SK-N-SH (cell line): ENCODE results near the gene SLC2A4. TPM values are rescaled to one million over a fixed set of nuclear protein-coding genes. Genes with fewer than 3 reads are reported as not detected.

Source experiments
- CTCF ChIA-PET: fragments of 300-600, 350-600 bp; formaldehyde crosslinking; extraction: SDS; loops from one replicate; lab custom pipeline; 2021; lab: Yijun Ruan, JAX
- POLR2A ChIA-PET: fragments of 350-600 bp; sonication (Branson Sonifier 250); formaldehyde crosslinking; extraction: SDS; loops from one replicate; lab custom pipeline; 2020; ENCODE audit warnings: antibody characterized with exemption, inconsistent platforms; lab: Yijun Ruan, JAX
- DNase-seq: peaks from one replicate; pipeline ENCODE4 v3.0.0; 2012
- H2AFZ ChIP-seq: fragments of 200-600 bp; sonication (generic); 2 replicates; pipeline ENCODE4 v1.8.1; 2016; ENCODE audit warnings: antibody characterized with exemption, mild to moderate bottlenecking, low read depth
- H3F3A ChIP-seq: fragments of 200-600 bp; sonication (generic); replicated peaks from 2 replicates; pipeline ENCODE3; 2016; ENCODE audit warnings: antibody characterized with exemption, mild to moderate bottlenecking; ENCODE audit not compliant: insufficient read depth
- H3K27ac ChIP-seq, 2 experiments: fragments of 200-500 bp in 1 of 2; fragments of 200-600 bp in 1 of 2; sonication (Bioruptor generic) in 1 of 2; sonication (generic), shearing (Covaris generic) in 1 of 2; 2 replicates each; pipeline versions ENCODE4 v1.5.1 to v1.6.1; 2014 to 2016; ENCODE audit warnings: low read depth in 2 of 2, inconsistent platforms in 1 of 2, low read length in 1 of 2, mild to moderate bottlenecking in 1 of 2, mixed read lengths in 1 of 2
- H3K27me3 ChIP-seq: fragments of 200-600 bp; sonication (generic), shearing (Covaris generic); 2 replicates; pipeline ENCODE4 v1.6.1; 2016; ENCODE audit warnings: mixed run types; ENCODE audit not compliant: insufficient read depth
- H3K36me3 ChIP-seq, 2 experiments: fragments of 200-500 bp in 1 of 2; fragments of 200-600 bp in 1 of 2; sonication (Bioruptor generic) in 1 of 2; sonication (generic) in 1 of 2; replicated peaks in 1 of 2; 2 replicates each; pipeline versions ENCODE3 to v1.5.1; 2014 to 2016; ENCODE audit warnings: low read length in 1 of 2, mild to moderate bottlenecking in 1 of 2; ENCODE audit not compliant: insufficient read depth in 2 of 2, control insufficient read depth in 1 of 2
- H3K4me1 ChIP-seq, 2 experiments: fragments of 200-500 bp in 1 of 2; fragments of 200-600 bp in 1 of 2; sonication (Bioruptor generic) in 1 of 2; sonication (generic), shearing (Covaris generic) in 1 of 2; 2 replicates each; pipeline versions ENCODE4 v1.5.1 to v1.6.1; 2014 to 2016; ENCODE audit warnings: low read depth in 1 of 2, low read length in 1 of 2, mixed run types in 1 of 2; ENCODE audit not compliant: insufficient read depth in 2 of 2, control insufficient read depth in 1 of 2
- H3K4me2 ChIP-seq: fragments of 200-600 bp; sonication (generic), shearing (Covaris generic); 2 replicates; pipeline ENCODE4 v1.6.1; 2017; ENCODE audit warnings: mixed run types
- H3K4me3 ChIP-seq, 2 experiments: fragments of 200-500 bp in 1 of 2; fragments of 200-600 bp in 1 of 2; sonication (Bioruptor generic) in 1 of 2; sonication (generic), shearing (Covaris generic) in 1 of 2; 2 replicates each; pipeline versions ENCODE4 v1.5.1 to v1.8.1; 2014 to 2016; ENCODE audit warnings: low read depth in 2 of 2, inconsistent platforms in 1 of 2, low read length in 1 of 2, mild to moderate bottlenecking in 1 of 2, mixed read lengths in 1 of 2, moderate library complexity in 1 of 2
- H3K79me2 ChIP-seq: fragments of 200-600 bp; sonication (generic); 2 replicates; pipeline ENCODE4 v1.8.1; 2017; ENCODE audit warnings: mild to moderate bottlenecking; ENCODE audit not compliant: insufficient read depth
- H3K9ac ChIP-seq: fragments of 200-600 bp; sonication (generic); 2 replicates; pipeline ENCODE4 v1.6.1; 2017; ENCODE audit warnings: mixed run types
- H3K9me2 ChIP-seq: fragments of 200-600 bp; sonication (generic); 2 replicates; pipeline ENCODE4 v1.6.1; 2017; ENCODE audit warnings: mixed run types
- H3K9me3 ChIP-seq: fragments of 200-600 bp; sonication (generic); 2 replicates; pipeline ENCODE4 v1.6.1; 2017; ENCODE audit warnings: mixed run types, mild to moderate bottlenecking, moderate library complexity
- H4K20me1 ChIP-seq: fragments of 200-600 bp; sonication (generic); 2 replicates; pipeline ENCODE4 v1.6.1; 2017; ENCODE audit warnings: mild to moderate bottlenecking, mixed run types; ENCODE audit not compliant: insufficient read depth
- CHD2 ChIP-seq: fragments of 150-350 bp; IDR thresholded peaks from 2 replicates; pipeline ENCODE4 v1.6.1; 2018; ENCODE audit warnings: low read length; ENCODE audit not compliant: partially characterized antibody
- CTCF ChIP-seq: fragments of 200-600 bp; sonication (generic); IDR thresholded peaks from 2 replicates; pipeline ENCODE4 v1.6.1; 2017; ENCODE audit warnings: antibody characterized with exemption, mild to moderate bottlenecking, moderate library complexity
- EZH2phosphoT487 ChIP-seq: fragments of 200-600 bp; sonication (generic); IDR thresholded peaks from 2 replicates; pipeline ENCODE4 v1.6.1; 2017; ENCODE audit warnings: low read depth, mixed run types, mild to moderate bottlenecking, antibody characterized with exemption, moderate library complexity, borderline replicate concordance
- MAX ChIP-seq: IDR thresholded peaks from 2 replicates; pipeline ENCODE4 v1.4.0; 2012; ENCODE audit warnings: low read depth
- NRF1 ChIP-seq: IDR thresholded peaks from 2 replicates; pipeline ENCODE4 v1.6.1; 2012; ENCODE audit warnings: low read depth, mild to moderate bottlenecking, low read length
- RXRA ChIP-seq: IDR thresholded peaks from 2 replicates; pipeline ENCODE4 v1.4.0; 2012; ENCODE audit warnings: low read depth, mild to moderate bottlenecking, borderline replicate concordance
- TAF1 ChIP-seq: IDR thresholded peaks from 2 replicates; pipeline ENCODE4 v1.6.1; 2012; ENCODE audit warnings: low read depth, mild to moderate bottlenecking, low read length, moderate library complexity, borderline replicate concordance
- USF1 ChIP-seq: IDR thresholded peaks from 2 replicates; pipeline ENCODE4 v1.4.0; 2012; ENCODE audit warnings: low read depth, borderline replicate concordance
- WGBS: methylation state at CpG from one replicate; pipeline ENCODE4 v1.1.6; 2017; ENCODE audit warnings: low lambda C conversion rate; 5-methylcytosine and 5-hydroxymethylcytosine counted together
- polyA plus RNA-seq, 3 experiments: library from polyadenylated mRNA; depleted of rRNA; stranded (reverse); fragments of >200 nt; gene quantifications; 2 replicates each; pipeline ENCODE4 v1.2.3, GENCODE V29; 2012

SLC2A4 gene
- polyA plus RNA-seq, 1 of the 3 experiments (the other 2 are of a cell fraction), result 0.44 TPM

- no peak for TF ChIP-seq CTCF
- Histone ChIP-seq H3K27ac (no peak overlapping the region), H3K4me1 (peaks cover 3 to 8% of the 10 kb centered on the region in 2 experiments; a peak in 1 of 4 replicates), H3K9ac (no peak overlapping the region), H2AFZ (no peak overlapping the region), H3K4me3 (no peak overlapping the region), H3K4me2 (no peak overlapping the region), H3F3A (peaks cover 15% of the 10 kb centered on the region), H3K27me3 (peaks cover 24% of the 10 kb centered on the region; the same call in 1 of the 2 replicates), H3K36me3 (no peaks in the 10 kb centered on the region), H4K20me1 (no peaks in the 10 kb centered on the region), H3K9me3 (no peaks in the 10 kb centered on the region), H3K79me2 (no peaks in the 10 kb centered on the region), H3K9me2 (no peaks in the 10 kb centered on the region)
- WGBS, result 72% methylated on average over 8 of the region's 11 CpGs
- ChIA-PET POLR2A (interaction anchor here (0.7 kb wide), 1 partner anchor 55 kb away, joined by 3 read pairs; no protein-coding TSS in a partner anchor), CTCF (interaction anchor here (0.7 to 3.5 kb wide), 5 partner anchors 11 to 272 kb away, joined by 3 to 34 read pairs (median 3); partner anchors contain the start of gene SLC2A4)
- DNase-seq, result peak; percentile 22
Measured at GRCh38 chr17:7293159-7293558, 11.6 kb downstream of the SLC2A4 start.

- H3K79me2 ChIP-seq, result no peaks in the 10 kb centered on the region
- WGBS, result 25% methylated on average over 20 of the region's 75 CpGs
- 0 out of 2 replicates have a peak overlapping the region, but pooled peaks have one; percentile 75 for H3K4me2 ChIP-seq
- CTCF ChIA-PET, result interaction anchor here (0.9 to 3.5 kb wide), 4 partner anchors 12 to 273 kb away, joined by 3 to 34 read pairs (median 6); partner anchors contain the start of gene SLC2A4
- no peak overlapping the region for H2AFZ ChIP-seq
- peaks cover 3 to 8% of the 10 kb centered on the region in 2 experiments; a peak in 1 of 4 replicates for H3K4me1 ChIP-seq
- no peak overlapping the region for H3K9ac ChIP-seq
- H3K9me2 ChIP-seq, result no peaks in the 10 kb centered on the region
- no peak for TF ChIP-seq EZH2phosphoT487
- no peak for TF ChIP-seq TAF1
- TF ChIP-seq RXRA, result no peak
- TF ChIP-seq NRF1, result no peak
- TF ChIP-seq, all 33 proteins: peak for 0
- Histone ChIP-seq H3K9me3 (no peaks in the 10 kb centered on the region), H3F3A (peaks cover 15% of the 10 kb centered on the region), H4K20me1 (no peaks in the 10 kb centered on the region), H3K27ac (no peak overlapping the region), H3K36me3 (no peaks in the 10 kb centered on the region), H3K4me3 (peak overlapping the region; percentile 26 to 33), H3K27me3 (peaks cover 24% of the 10 kb centered on the region; the same call in 1 of the 2 replicates)
- peak; percentile 52 for DNase-seq
- POLR2A ChIA-PET, result no interaction called here
Measured at GRCh38 chr17:7293816-7294613, 12.5 kb downstream of the SLC2A4 start.

GRCh38 chr17:7294614-7295153, 13.2 kb downstream of the SLC2A4 start, which contains the start of gene YBX2:
YBX2 (minus strand) TSS chr17:7294639; CDS start chr17:7294500, 139 bp downstream.
- no peaks in the 10 kb centered on the region for H3K36me3 ChIP-seq
- POLR2A ChIA-PET, result no interaction called here
- peak within 1 kb of the TSS; percentile 75 for H3K4me2 ChIP-seq
- no peak within 1 kb of the TSS for H3K27ac ChIP-seq
- H2AFZ ChIP-seq, result 0 out of 2 replicates have a peak within 1 kb of the TSS, but pooled peaks have one; percentile 22
- peak within 1 kb of the TSS; percentile 26 to 33 for H3K4me3 ChIP-seq
- H3K9me2 ChIP-seq, result no peaks in the 10 kb centered on the region
- no peaks in the 10 kb centered on the region for H4K20me1 ChIP-seq
- peaks cover 24% of the 10 kb centered on the region; the same call in 1 of the 2 replicates for H3K27me3 ChIP-seq
- CTCF ChIA-PET, result no interaction called here
- no peaks in the 10 kb centered on the region for H3K9me3 ChIP-seq
- no peak for TF ChIP-seq CHD2
- TF ChIP-seq USF1, result peak; percentile 87
- TF ChIP-seq MAX, result peak; percentile 15; the same call in 1 of the 2 replicates
- H3F3A ChIP-seq, result peaks cover 15% of the 10 kb centered on the region
- H3K79me2 ChIP-seq, result no peaks in the 10 kb centered on the region
- DNase-seq, result peak; percentile 97
- WGBS, result 8% methylated on average over 10 of the region's 57 CpGs
- peaks cover 3 to 8% of the 10 kb centered on the region in 2 experiments; a peak in 1 of 4 replicates for H3K4me1 ChIP-seq
- H3K9ac ChIP-seq, result no peak within 1 kb of the TSS
